ENCODE measurements around the gene ROR2. TPM values are rescaled to one million over a fixed set of nuclear protein-coding genes. Genes with fewer than 3 reads are reported as not detected.

The ROR2 gene
- total RNA-seq, 4 donors from 2014 or later, result 0.70 to 9.9 (median 4.1) TPM

DNA sequence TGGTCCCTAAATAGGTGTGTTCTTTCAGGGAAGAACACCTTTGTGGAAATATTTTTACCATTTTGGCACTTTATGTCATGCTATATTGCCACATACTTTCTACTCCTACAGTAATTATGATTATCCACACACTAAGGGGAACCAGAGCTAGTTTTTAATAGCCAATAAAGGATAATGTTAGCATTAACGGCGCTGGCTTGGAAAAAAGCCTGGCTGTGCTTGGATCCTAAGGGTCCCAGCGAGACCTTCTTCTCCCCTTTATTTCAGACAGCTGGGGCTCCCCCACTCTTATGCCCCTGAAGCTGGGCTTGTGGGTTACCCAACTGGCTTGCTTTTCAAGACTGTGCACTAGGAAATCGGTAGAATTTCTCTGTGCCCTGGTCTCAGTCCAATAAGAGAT, 367.8 kb downstream of the ROR2 start:
- H3K9me3 ChIP-seq, result no peaks in the 10 kb centered on the region
- DNase-seq, result no peak
- H3K36me3 ChIP-seq, result no peaks in the 10 kb centered on the region
- no peak overlapping the region for H3K27ac ChIP-seq
- no peak for TF ChIP-seq CTCF (IDR thresholded peaks at IDR 0.05)
- H3K27me3 ChIP-seq, result no peaks in the 10 kb centered on the region
- H3K4me1 ChIP-seq, result no peaks in the 10 kb centered on the region
- no peak overlapping the region for H3K4me3 ChIP-seq

DNA sequence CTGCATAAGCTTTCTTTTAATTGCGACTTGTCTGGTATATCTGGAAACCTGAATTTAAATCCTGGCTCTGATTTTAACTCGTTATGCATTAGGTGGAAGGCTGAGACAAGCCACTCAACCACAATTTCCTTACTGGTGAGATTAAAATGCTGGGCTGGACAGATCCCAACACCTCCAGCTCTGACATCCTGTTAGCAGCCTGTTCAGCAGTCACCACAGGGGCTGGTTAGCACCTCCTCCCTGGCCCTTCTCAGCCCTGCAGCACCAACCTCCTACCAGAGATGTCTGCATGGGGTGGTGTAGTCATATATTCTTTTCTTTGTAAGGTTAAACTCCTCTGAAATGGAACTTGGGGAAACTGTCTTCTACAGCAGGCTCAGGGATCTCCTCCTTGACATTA, 369.9 kb downstream of the ROR2 start:
- H3K4me3 ChIP-seq, result no peak overlapping the region
- no peaks in the 10 kb centered on the region for H3K27me3 ChIP-seq
- no peak overlapping the region for H3K27ac ChIP-seq
- H3K36me3 ChIP-seq, result no peaks in the 10 kb centered on the region
- no peak for TF ChIP-seq CTCF (IDR thresholded peaks at IDR 0.05)
- no peak for DNase-seq
- no peaks in the 10 kb centered on the region for H3K9me3 ChIP-seq
- no peaks in the 10 kb centered on the region for H3K4me1 ChIP-seq

- Histone ChIP-seq H3K27me3 (no peaks in the 10 kb centered on the region), H3K9me3 (no peaks in the 10 kb centered on the region), H3K36me3 (no peaks in the 10 kb centered on the region), H3K4me1 (no peaks in the 10 kb centered on the region), H3K27ac (no peak overlapping the region), H3K4me3 (no peak overlapping the region)
- no peak for TF ChIP-seq CTCF (IDR thresholded peaks at IDR 0.05)
- TF ChIP-seq POLR2A (IDR thresholded peaks at IDR 0.05), result no peak
- no peak for DNase-seq
Measured at GRCh38 chr9:91578911-91579310, 371.1 kb downstream of the ROR2 start.

DNA sequence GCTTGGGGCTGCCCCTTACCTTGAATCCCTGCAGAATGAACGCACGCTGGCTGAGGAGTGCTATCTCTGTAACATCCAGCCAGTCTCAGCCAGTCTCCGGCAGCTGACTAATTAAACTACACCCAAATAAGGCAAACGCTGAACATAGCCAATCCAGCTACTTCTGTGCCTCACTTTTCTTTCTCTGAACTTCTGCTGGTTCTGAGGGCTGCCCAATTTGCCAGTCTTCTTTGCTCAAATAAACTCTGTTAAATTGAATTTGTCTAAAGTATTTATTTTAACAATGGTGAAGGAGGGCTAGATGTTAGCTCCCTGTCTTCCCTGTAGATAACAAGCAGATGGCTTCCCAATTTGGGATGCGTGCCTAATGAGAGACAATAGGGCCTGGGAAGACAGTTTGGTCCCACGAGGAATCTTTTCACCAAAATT, 372.4 kb downstream of the ROR2 start:
- no peak overlapping the region for H3K4me3 ChIP-seq
- H3K9me3 ChIP-seq, result no peaks in the 10 kb centered on the region
- no peaks in the 10 kb centered on the region for H3K27me3 ChIP-seq
- no peaks in the 10 kb centered on the region for H3K36me3 ChIP-seq
- H3K27ac ChIP-seq, result no peak overlapping the region
- TF ChIP-seq POLR2A (IDR thresholded peaks at IDR 0.05), result no peak
- TF ChIP-seq CTCF (IDR thresholded peaks at IDR 0.05), result no peak
- no peak for DNase-seq
- no peaks in the 10 kb centered on the region for H3K4me1 ChIP-seq

GRCh38 chr9:91572811-91573210, 377.2 kb downstream of the ROR2 start:
- no peak overlapping the region for H3K4me3 ChIP-seq
- no peaks in the 10 kb centered on the region for H3K36me3 ChIP-seq
- no peak for DNase-seq
- H3K9me3 ChIP-seq, result no peaks in the 10 kb centered on the region
- H3K27ac ChIP-seq, result no peak overlapping the region
- H3K27me3 ChIP-seq, result no peaks in the 10 kb centered on the region
- no peak for TF ChIP-seq CTCF (IDR thresholded peaks at IDR 0.05)
- no peak for TF ChIP-seq POLR2A (IDR thresholded peaks at IDR 0.05)
- H3K4me1 ChIP-seq, result no peaks in the 10 kb centered on the region

DNA sequence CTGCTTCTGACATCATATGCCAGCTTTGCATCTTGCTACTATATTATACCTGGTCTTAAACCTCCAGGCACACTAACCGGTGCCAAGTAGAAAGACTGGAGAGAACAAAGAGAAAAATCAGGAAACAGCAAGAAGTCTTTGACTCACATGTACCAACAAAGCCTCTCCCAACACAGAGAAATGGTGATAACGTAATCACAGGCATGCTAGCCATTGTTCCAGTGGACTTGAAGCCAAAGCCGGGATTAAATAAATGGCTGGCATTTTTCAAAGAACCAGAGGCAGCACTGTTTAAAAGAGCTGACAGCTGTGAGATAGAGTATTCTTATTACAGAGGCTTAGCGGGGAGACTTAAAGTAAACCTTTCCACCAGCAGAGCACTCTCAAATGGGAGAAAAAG, 378.0 kb downstream of the ROR2 start:
- Histone ChIP-seq H3K27me3 (no peaks in the 10 kb centered on the region), H3K27ac (no peak overlapping the region), H3K4me1 (no peaks in the 10 kb centered on the region), H3K36me3 (no peaks in the 10 kb centered on the region), H3K4me3 (no peak overlapping the region), H3K9me3 (no peaks in the 10 kb centered on the region)
- no peak for TF ChIP-seq POLR2A (IDR thresholded peaks at IDR 0.05)
- no peak for DNase-seq

All from Peyer's patch (tissue), 4 donors.